ENCODE results near the gene DCTN2. TPM values are rescaled to one million over a fixed set of nuclear protein-coding genes. Genes with fewer than 3 reads are reported as not detected.
A peak's percentile ranks its signal among the peaks of the same experiment; 100 is the strongest.

DCTN2 gene
- total RNA-seq, 4 donors from 2014 or later, result 166 to 257 (median 181) TPM

- TF ChIP-seq CTCF (IDR thresholded peaks at IDR 0.05) (no peak), POLR2A (IDR thresholded peaks at IDR 0.05) (no peak)
- intact Hi-C loops (cut with DNase I; ENCODE audit: low total_unique reads), result no loop called here
- DNase-seq (ENCODE audit: low spot score in 2 of 2), result no peak
- 94% methylated on average over 5 of the region's 5 CpGs for WGBS, 2 donors
- no peak overlapping the region for H3K4me3 ChIP-seq (ENCODE audit: low read depth, poor library complexity, severe bottlenecking)
Observed at GRCh38 chr12:57489157-57489641, 57.8 kb downstream of the DCTN2 start.

- no peak for DNase-seq (ENCODE audit: low spot score in 2 of 2)
- intact Hi-C loops (cut with DNase I; ENCODE audit: low total_unique reads), result no loop called here
- no peak for TF ChIP-seq CTCF (IDR thresholded peaks at IDR 0.05)
- no peak for TF ChIP-seq POLR2A (IDR thresholded peaks at IDR 0.05)
- H3K4me3 ChIP-seq (ENCODE audit: low read depth, poor library complexity, severe bottlenecking), result peak overlapping the region; percentile 77
- WGBS, 2 donors, result 30 to 31% methylated on average over 11 of the region's 11 CpGs
Observed at GRCh38 chr12:57488402-57489156, 58.4 kb downstream of the DCTN2 start.

- peak within 1 kb of the TSS; percentile 77 for H3K4me3 ChIP-seq (ENCODE audit: low read depth, poor library complexity, severe bottlenecking)
- TF ChIP-seq POLR2A (IDR thresholded peaks at IDR 0.05) (no peak), CTCF (IDR thresholded peaks at IDR 0.05) (no peak)
- peak; percentile 96 to 99 for DNase-seq (ENCODE audit: low spot score in 2 of 2)
- intact Hi-C loops (cut with DNase I; ENCODE audit: low total_unique reads), result no loop called here
- WGBS, 2 donors, result 9 to 11% methylated on average over 41 to 45 of the region's 47 CpGs
Observed at GRCh38 chr12:57487597-57488401, 59.2 kb downstream of the DCTN2 start, which contains the start of gene MARS1. Gene MARS1 (plus strand): TSS chr12:57488068. CDS start chr12:57488091, 23 bp downstream.

- no peak for TF ChIP-seq POLR2A (IDR thresholded peaks at IDR 0.05)
- no peak for TF ChIP-seq CTCF (IDR thresholded peaks at IDR 0.05)
- 88% methylated on average over 27 of the region's 27 CpGs for WGBS, 2 donors
- no peak for DNase-seq (ENCODE audit: low spot score in 2 of 2)
- H3K4me3 ChIP-seq (ENCODE audit: low read depth, poor library complexity, severe bottlenecking), result no peak overlapping the region
- intact Hi-C loops (cut with DNase I; ENCODE audit: low total_unique reads), result no loop called here
Observed at GRCh38 chr12:57487055-57487596, 59.9 kb downstream of the DCTN2 start.

GRCh38 chr12:57485695-57486094 lies 61.3 kb downstream of the DCTN2 start:
- DNase-seq (ENCODE audit: low spot score in 2 of 2), result no peak
- no peak for TF ChIP-seq POLR2A (IDR thresholded peaks at IDR 0.05)
- TF ChIP-seq CTCF (IDR thresholded peaks at IDR 0.05), result no peak
- intact Hi-C loops (cut with DNase I; ENCODE audit: low total_unique reads), result no loop called here
- H3K4me3 ChIP-seq (ENCODE audit: low read depth, poor library complexity, severe bottlenecking), result no peak overlapping the region
